ENCODE results near the gene ZNF14. TPM values are rescaled to one million over a fixed set of nuclear protein-coding genes. Genes with fewer than 3 reads are reported as not detected.

ZNF14 gene
- total and polyA plus RNA-seq, 10 of the 15 experiments (the other 5 are each of a cell fraction or from before 2014, with no cell fraction given): 2.5 to 7.2 (median 4.6) TPM

DNA sequence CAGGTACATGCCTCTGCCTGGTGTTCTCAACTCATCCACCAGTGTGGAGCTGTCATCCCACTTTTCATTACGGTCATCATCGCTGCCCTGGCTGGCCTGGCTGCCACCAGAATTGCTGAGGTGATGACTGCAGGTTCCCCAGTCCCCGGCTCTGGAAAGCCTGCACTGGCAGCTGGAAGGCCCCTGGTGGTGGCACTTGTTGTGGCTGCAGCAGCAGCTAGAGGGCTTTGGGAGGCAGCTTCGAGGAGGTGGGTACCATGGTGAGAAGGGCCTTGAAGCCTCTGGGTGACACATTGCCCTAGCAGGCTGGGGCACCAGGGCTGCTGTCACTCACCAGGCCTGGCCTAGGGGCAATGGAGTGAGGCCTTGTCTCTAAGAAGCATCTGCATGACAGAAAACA, 25.3 kb upstream of the ZNF14 start (continued):
- no peak for TF ChIP-seq NFYB (IDR thresholded peaks at IDR 0.05; ENCODE audit: insufficient read depth, low read depth, low read length)
- no peak for TF ChIP-seq JUNB (IDR thresholded peaks at IDR 0.05)
- no peak for TF ChIP-seq IRF5 (IDR thresholded peaks at IDR 0.05; ENCODE audit: borderline replicate concordance)
- no peak for TF ChIP-seq RB1 (IDR thresholded peaks at IDR 0.05; ENCODE audit: borderline replicate concordance)
- TF ChIP-seq CREB1 (IDR thresholded peaks at IDR 0.05; ENCODE audit: low read depth): no peak
- TF ChIP-seq, protein P1, sequence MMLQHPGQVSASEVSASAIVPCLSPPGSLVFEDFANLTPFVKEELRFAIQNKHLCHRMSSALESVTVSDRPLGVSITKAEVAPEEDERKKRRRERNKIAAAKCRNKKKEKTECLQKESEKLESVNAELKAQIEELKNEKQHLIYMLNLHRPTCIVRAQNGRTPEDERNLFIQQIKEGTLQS (IDR thresholded peaks at IDR 0.05; ENCODE audit: borderline replicate concordance, extremely low read depth, low read depth, low read length): no peak
- TF ChIP-seq MAX (IDR thresholded peaks at IDR 0.05; ENCODE audit: low read depth, low read length): no peak

- Histone ChIP-seq H3K36me3 (ENCODE audit: control insufficient read depth in 2 of 2, insufficient read depth in 2 of 2, low read length in 1 of 2) (no peaks in the 10 kb centered on the region), H3K79me2 (ENCODE audit: control insufficient read depth, insufficient read depth, low read length) (no peaks in the 10 kb centered on the region), H3K4me2 (ENCODE audit: control insufficient read depth, insufficient read depth) (no peak overlapping the region), H3K9me3 (replicated peaks; ENCODE audit: control insufficient read depth, insufficient read depth, low read length) (peaks cover 5% of the 10 kb centered on the region; the same call in 1 of the 3 replicates), H2AFZ (ENCODE audit: control insufficient read depth, low read depth, low read length) (no peak overlapping the region), H3K4me3 (no peak overlapping the region), H4K20me1 (ENCODE audit: control insufficient read depth, insufficient read depth) (no peaks in the 10 kb centered on the region), H3K4me1 (ENCODE audit: control insufficient read depth, insufficient read depth, low read length) (no peaks in the 10 kb centered on the region), H3K9ac (ENCODE audit: control insufficient read depth, insufficient read depth, low read length) (no peak overlapping the region), H3K27me3 (replicated peaks in 1 of 2; ENCODE audit: control insufficient read depth in 2 of 2, insufficient read depth in 2 of 2, low read length in 1 of 2) (no peaks in the 10 kb centered on the region), H3K27ac (ENCODE audit: control insufficient read depth, insufficient read depth) (no peak overlapping the region)
- intact Hi-C loops (cut with micrococcal nuclease; ENCODE audit: unreplicated experiment) (no loop called here), in situ Hi-C loops (cut with MboI) (no loop called here)
- no peak for FAIRE-seq
- ATAC-seq: no peak
- CTCF ChIA-PET: no interaction called here
- no TSS peak for BruUV-seq (replicated peaks)
- POLR2A ChIA-PET: no interaction called here
- DNase-seq (ENCODE audit: low read depth, low spot score): no peak
- TF ChIP-seq PML (IDR thresholded peaks at IDR 0.05; ENCODE audit: low read length) (no peak), YY1 (IDR thresholded peaks at IDR 0.05; ENCODE audit: low read depth, low read length) (no peak), BHLHE40 (IDR thresholded peaks at IDR 0.05; ENCODE audit: borderline replicate concordance in 1 of 2, low read depth in 2 of 2, low read length in 1 of 2) (no peak), RFX5 (IDR thresholded peaks at IDR 0.05; ENCODE audit: low read depth, low read length) (no peak), HDGF (IDR thresholded peaks at IDR 0.05) (no peak), CHD4 (IDR thresholded peaks at IDR 0.05) (no peak), CBX3 (IDR thresholded peaks at IDR 0.05; ENCODE audit: borderline replicate concordance, low read depth) (no peak)
- TF ChIP-seq, protein P2, sequence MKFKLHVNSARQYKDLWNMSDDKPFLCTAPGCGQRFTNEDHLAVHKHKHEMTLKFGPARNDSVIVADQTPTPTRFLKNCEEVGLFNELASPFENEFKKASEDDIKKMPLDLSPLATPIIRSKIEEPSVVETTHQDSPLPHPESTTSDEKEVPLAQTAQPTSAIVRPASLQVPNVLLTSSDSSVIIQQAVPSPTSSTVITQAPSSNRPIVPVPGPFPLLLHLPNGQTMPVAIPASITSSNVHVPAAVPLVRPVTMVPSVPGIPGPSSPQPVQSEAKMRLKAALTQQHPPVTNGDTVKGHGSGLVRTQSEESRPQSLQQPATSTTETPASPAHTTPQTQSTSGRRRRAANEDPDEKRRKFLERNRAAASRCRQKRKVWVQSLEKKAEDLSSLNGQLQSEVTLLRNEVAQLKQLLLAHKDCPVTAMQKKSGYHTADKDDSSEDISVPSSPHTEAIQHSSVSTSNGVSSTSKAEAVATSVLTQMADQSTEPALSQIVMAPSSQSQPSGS (IDR thresholded peaks at IDR 0.05; ENCODE audit: low read length): no peak
- RAD21 ChIA-PET (ENCODE audit: unreplicated experiment): no interaction called here
- 80% methylated on average over 11 of the region's 11 CpGs for WGBS (ENCODE audit: insufficient coverage, insufficient replicate concordance, low lambda C conversion rate, missing lambda C conversion rate)
- SMC1A ChIA-PET (ENCODE audit: uncharacterized antibody, unreplicated experiment): no interaction called here
These were observed 20.0 kb upstream of the ZNF14 start for GRCh38 chr19:19752760-19753403.

Data from GM12878 (cell line).